Daoy (cell line): ENCODE data around the gene GRIFIN. TPM values are rescaled to one million over a fixed set of nuclear protein-coding genes. Genes with fewer than 3 reads are reported as not detected.
"Not testable (repeated sequence)": the region's sequence is repeated elsewhere in the genome, so short reads cannot be mapped to it uniquely, and the experiment has no call there.

Source experiments
- DNase-seq: peaks from one replicate; pipeline ENCODE4 v3.0.0-alpha.2; 2015; ENCODE audit warnings: low read depth
- total RNA-seq: library from RNA; depleted of rRNA; stranded (reverse); fragments of >200 nt; shearing (Covaris generic); gene quantifications from 2 replicates; pipeline ENCODE4 v1.2.3, GENCODE V29; 2014

GRIFIN gene
- total RNA-seq, 1 experiment from 2014 or later = not detected

DNA sequence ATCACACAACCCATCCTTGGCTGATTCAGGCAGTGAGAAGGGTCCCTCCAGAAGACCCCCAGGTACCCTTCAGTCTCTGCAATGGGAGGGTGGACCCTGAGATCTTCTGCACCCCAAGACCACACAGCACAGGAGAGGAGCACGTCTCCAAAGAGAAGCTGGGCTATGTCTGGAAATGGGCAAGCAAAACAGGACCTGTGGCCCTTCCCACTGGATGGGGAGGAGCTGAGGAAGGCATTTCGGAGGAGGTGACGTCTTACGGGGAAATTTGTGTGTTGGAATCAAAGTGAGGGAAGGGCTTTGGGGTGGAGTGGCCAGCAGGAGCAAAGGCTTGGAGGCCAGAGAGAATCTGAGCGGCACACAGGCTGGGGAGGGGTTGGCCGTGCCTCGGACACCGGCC lies 16.5 kb downstream of the GRIFIN start:
- no peak for DNase-seq

DNA sequence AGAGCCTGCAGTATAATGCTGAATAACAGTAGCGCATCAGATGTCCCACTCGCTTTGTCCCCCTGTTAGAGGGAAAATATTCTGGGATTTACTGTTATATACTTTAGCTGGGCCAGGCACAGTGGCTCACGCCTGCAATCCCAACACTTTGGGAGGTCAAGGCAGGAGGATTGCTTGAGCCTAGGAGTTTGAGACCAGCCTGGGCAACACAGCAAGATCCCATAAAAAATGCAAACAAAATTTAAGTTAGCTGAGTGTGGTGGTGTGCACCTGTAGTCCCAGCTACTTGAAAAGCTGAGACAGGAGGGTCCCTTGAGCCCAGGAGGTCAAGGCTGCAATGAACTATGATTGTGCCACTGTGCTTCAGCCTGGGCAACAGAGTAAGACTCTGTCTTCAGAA lies 22.3 kb downstream of the GRIFIN start:
- DNase-seq = not testable (repeated sequence)

DNA sequence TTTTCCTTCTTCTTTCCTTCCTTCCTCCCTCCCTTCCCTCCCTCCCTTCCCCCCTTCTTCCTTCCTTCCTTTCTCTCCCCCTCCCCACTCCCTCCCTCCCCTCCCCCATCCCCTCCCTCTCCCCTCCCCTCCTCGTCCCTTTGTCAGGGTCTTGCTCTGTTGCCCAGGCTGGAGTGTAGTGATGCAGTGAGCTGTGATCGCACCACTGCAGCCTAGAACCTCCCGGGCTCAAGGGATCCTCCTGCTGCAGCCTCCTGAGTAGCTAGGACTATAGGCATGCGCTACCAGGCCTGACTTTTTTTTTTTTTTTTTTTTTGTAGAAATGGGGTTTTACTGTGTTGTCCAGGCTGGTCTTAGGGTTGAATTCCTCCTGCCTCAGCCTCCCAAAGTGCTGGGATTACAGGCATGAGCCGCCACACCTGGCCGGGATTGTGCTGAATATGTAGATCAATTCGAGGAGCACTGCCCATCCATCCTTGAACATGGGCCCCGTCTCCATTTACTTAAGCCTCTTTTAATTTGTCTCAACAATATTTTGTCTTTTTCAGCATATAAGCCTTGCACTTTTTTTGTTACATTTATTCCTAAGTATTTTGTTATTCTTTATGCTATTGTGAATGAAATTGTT lies 23.4 kb downstream of the GRIFIN start:
- DNase-seq = no peak

DNA sequence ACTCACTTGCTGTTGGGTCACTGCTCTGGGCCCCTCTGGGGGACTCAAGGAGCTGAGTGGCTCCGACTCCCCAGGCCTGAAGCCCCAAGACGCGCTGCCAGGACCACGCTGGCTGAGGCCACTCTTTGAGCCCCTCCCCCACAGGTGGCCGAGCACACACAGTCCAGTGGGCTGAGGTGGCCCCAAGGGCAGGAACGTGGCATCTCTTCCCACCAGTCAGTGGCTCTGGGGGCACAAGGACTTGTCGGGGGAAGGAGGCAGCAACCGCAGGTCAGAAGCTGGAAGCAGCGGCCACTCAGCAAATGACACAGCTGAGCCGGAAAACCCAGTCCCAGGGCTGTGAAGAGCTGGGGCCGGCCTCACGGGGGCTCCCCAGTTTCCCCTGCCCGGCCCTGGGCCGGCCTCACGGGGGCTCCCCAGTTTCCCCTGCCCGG lies 24.1 kb downstream of the GRIFIN start:
- DNase-seq = peak; percentile 57

DNA sequence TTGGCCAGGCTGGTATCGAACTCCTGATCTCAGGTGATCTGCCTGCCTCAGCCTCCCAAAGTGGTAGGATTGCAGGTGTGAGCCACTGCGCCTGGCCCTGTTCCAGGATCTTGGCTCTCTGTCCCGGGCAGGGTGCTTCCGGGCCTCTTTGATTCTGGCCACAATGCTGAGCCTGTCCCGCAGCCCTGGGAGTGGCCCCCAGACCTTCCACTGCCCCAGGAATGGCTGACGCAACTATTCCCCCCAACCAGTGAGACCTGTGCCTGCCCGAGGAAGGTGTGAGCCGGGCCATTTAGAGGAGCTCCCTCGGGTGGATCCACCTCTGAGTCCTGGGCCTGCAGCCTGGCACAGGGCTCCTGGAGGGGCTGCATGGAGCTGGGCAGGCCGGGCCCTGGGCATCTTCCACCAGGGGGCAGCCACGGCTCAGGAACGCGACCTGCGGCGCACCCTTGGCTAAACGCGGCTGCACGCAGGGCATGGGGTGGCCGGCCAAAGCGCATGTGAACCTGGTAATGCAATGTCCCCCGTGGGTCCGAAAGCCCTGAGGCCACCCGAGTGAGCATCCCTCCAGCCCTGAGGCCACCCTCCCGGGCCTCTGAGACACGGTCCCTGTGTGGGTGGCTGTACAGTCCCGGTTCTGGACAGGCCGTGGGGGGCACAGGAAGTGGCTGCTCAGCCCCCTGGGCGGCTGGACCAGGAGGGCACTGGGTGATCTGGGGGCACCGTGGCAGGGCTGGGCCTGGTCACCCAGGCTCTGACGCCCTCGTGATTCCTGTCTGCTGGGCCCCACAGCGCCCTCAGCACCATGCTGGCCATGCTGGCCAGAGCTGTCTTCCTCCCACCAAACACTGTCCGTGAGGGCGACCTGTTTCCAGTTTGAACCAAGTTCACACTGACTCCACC lies 24.8 kb downstream of the GRIFIN start:
- peak; percentile 90 for DNase-seq

DNA sequence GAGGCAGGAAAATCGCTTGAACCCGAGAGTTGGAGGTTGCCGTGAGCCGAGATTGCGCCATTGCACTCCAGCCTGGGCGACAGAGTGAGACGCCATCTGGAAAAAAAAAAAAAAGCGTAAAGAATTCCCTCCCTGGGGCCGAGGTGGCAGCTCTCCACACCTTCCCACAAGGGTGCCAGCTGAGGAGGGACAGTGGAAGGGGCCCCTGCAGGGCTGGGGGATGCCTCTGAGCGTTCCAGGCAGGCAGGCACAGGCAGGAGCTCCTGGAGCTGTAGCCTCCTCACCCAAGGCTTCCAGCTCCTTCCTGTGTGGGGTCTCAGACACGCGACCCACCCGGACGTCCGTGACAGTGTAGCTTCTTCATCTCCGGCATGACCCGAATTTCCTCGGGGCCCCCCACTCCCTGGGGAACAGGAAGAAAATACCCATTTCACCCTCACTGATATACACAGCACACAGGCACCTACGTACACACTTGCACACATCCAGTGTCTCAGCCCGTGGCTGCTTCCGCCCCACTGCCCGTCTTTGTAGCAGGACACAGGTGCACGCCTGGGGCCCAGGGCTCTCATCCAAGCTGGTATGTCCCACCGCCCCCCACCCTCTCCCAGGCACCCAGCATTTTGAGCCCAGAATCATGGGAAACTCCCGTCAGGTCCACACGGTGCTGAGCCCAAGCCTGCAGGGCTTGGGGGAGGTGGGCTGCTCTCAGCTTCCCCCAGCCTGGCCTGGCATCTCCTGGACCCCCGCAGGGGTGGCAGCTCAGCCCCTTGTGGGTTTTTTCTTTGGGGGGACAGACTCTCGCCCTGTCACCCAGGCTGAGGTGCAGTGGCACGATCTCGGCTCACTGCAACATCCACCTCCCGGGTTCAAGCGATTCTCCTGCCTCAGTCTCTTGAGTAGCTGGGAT lies 25.7 kb downstream of the GRIFIN start:
- DNase-seq = no peak

DNA sequence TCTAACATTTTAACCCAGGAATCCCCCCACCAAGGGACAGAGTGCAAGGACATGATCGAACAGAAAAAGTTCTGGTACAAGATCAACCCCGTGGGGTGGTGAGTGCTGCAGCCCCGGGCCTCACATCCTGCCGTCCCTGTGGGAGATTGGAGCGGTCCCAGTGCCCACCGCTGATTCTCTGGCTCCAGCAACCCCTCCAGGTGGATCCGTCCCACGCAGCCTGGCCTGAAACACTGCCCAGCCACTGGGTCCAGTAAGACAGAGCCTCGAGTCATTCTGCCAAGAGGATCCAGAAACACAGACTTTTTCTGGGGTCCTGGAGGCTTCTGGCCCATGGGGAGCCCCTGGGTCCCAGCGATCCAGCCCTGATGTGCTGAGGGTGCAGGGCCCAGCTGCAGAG lies 29.5 kb downstream of the GRIFIN start:
- no peak for DNase-seq

DNA sequence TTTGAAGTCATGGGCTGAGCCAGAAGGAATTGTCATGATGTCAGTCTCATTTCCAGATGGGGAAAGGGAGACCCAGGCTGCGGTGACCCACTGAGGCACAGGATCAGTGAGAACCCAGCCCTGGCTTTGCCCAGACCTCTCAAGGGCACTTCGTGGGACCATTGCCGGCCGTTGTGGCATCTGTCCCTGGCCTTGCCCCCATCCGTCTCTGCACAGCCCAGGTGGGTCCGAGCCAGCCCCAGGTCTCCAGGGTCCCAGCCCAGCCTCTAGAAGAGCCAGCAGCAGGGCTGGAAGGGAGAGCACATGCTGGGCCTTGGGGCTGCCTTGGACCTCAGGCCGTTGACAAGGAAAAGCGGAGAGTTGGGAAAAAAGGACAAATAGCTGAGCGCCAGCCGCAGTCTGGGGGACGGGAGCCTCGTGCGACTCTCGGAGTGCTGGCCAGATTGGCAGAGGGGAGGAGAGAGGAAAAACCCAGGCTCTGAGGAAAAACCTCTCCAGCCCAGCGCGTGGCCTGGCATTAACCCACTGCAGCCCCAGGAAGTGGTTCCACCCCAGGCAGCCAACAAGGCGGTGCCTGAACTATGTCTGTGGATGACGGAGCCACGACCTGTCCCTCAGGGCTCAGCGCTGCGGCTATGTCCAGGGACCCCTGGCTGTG lies 30.2 kb downstream of the GRIFIN start:
- no peak for DNase-seq

DNA sequence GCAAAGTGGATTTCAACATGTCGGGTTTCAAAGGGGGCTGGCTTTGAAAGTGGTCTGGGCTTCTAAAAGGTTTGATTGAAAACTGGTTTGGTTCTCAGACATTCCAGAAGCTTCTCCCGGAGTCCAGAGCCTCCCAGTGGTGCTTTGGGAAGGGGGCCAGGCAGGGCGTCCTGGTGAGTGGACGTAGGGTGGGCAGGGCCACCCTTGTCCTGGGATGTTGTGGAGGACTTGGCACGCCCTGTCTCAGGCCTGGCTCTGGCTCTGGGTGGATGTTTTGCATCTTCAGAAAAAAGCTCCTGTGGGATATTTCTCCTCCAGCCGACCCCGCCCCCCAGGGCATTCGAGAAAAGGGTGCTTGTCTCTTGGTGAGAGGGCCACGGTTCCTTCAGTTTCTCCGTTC lies 31.2 kb downstream of the GRIFIN start:
- no peak for DNase-seq

DNA sequence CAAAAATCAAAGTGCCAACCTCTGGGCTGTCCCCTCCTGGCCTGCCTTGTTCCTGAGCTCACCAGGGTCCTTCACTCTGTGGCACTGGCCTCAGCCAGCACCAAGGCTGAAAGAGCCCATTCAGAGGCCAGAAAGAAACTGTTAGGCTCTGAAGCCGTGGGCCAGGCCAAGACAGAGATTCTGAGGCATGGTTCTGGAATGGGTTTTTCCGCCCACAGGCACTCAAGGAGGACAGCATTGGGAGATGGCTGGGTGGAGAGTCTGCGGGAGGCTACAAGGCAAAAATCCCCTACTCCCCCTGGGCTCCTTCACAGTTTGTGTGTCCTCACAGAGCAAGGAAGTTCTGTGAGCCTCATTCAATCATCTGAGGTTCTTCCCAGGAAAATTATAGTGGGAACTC lies 31.7 kb downstream of the GRIFIN start:
- peak; percentile 78 for DNase-seq

DNA sequence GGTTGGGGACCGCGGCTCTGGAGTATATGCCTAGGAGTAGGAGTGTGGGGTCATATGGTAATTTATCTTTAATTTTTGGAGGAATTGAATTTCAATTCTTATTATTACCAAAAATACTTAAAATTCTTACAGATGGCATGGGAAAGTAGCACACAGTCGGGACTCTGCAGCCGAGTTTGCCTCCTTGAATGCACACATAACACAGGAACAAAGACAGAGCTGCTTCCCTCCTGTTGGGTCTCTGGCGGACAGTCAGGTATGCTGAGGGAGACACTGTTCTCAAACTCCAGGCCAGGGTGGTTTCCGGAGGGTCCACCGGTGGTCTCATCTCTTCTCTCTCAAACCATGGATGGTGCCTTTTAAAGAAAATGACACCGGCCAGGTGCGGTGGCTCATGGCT lies 32.7 kb downstream of the GRIFIN start:
- no peak for DNase-seq

DNA sequence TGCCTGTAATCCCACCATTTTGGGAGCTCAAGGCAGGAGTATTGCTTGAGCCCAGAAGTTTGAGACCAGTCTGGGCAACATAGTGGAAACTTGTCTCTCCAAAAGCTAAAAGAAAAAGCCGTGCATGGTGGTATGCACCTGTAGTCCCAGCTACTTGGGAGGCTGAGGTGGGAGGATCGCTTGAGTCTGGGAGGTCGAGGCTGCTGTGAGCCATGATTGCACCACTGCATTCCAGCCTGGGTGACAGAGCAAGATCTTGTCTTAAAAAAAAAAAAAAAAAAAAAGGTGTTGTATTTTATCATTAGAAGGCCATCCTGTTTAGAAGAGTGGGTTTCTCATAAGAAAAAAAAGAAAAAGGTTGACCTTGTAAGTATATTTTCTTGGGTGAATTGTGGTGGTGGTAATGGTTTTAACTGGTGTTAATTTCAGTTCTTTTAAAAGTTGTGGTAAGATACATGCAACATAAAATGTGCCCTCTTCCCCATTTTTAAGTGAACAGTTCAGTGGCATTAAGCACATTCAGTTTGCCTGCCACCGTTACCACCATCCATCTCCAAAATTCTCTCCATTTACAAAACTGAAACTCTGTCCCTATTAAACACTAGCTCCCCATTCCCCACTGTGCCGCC lies 34.7 kb downstream of the GRIFIN start:
- no peak for DNase-seq

DNA sequence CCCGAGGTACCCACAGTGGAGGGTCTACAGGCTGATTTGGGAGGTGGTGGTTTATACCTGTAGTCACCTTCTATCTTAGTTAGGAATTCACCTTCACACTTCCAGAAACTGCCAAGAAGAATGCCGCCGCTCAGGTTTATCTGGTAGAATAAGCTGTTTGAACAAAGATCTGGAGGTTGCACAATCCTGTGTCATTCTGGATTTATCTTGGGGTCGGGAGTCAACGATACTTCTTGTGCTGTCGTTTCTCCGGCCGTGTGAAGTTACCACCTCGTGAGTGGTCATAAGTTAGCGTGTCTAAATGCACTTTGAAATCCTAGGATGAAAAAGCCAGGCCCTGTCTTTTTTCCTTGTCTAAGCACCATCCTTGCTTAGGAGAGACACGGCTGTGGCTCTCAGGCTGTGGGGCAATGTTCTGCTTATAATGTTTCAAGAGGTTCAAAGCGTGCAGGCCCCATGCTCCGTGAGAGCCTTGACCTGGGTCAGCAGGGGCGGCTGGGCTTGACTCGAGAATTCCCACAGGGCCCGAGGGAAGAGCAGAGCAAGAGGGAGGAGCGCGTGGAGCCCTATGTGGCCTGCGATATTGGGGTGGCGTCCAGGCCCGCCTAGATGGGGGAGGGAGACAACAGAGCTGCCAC lies 35.5 kb downstream of the GRIFIN start:
- no peak for DNase-seq

DNA sequence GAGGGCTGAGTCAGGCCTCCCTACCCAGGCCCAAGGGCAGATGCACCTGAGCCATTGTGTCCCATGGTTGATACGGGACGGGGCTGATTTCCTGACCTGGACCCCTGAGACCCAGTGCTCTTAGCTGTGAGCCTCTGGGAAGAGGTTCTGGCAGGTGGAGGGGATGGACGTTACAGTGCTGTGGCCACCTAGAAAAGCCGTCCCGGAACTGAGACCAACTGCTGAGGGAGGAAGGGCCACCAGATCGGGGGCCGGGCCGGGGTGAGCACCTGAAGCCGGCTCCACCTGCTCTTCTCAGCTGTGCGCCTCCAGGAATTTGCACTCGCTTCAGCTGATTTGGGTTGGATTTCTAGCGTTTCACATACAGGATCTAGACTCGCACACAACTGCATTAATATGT lies 37.4 kb downstream of the GRIFIN start:
- DNase-seq = no peak

DNA sequence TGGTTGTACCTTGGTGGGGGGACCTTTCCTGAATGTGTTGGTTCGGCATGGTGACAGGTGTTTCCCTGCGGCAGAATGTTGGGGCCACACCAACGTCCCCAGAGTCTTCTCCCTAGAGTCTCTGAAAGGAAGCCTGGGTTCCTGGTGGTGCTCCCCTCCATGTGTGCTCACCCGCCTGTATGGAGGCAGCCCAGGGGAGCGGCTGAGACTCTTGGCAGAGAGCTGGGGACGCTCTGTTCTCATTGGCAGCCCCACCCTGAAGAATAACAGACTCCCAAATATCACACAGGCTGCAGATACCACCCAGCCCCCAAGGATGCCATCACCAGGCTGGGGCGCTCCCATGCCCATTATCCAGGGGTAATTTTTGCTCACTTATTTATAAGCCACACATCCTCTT lies 38.0 kb downstream of the GRIFIN start:
- no peak for DNase-seq

DNA sequence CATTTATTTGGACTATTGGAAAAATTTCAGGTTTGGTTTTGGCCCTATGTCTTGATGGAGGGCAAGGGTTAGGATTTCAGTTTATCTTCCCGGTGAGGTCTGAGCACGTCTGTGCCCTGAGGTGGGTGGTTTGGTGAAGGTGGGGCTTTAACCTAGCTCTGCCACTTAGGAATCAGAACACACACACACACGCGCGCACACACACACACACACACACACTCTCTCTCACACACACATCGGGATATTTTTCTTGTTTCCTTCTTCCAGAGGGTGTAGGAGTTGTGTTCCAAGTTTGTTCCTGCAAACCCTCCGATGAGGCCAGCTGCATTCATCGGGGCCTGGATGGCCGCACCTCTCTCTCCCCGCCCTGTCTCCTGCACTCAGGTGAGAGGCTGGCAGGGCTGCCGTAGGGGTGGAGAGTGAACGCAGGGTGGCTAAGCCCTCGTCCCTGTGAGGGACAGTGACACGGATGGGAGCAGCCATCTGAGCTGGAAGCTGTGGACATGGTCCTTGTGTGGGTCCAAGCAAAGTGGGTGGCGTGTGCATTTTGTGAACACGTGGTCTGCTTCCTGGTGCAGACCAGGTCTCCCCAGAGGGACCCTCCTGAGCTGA lies 38.6 kb downstream of the GRIFIN start:
- no peak for DNase-seq

DNA sequence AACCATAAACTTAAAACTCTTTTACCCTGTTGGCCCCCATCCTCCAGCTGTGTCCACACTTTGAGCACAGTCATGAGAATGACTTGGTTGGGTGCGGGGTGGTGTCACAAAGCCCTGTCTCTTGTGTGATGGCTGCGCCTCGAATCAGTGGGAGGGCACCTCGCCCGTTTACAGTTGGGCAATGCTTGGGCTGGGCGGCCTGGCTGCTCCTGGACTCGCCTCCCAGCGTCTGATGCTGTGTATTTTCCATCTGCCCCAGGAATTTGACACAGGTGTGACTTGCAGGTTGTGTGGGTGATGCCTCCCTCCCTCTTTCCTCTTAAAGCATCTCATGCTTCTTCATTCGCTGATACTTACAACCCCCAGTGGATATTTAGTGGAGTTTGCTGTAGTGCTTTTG lies 39.1 kb downstream of the GRIFIN start:
- no peak for DNase-seq

DNA sequence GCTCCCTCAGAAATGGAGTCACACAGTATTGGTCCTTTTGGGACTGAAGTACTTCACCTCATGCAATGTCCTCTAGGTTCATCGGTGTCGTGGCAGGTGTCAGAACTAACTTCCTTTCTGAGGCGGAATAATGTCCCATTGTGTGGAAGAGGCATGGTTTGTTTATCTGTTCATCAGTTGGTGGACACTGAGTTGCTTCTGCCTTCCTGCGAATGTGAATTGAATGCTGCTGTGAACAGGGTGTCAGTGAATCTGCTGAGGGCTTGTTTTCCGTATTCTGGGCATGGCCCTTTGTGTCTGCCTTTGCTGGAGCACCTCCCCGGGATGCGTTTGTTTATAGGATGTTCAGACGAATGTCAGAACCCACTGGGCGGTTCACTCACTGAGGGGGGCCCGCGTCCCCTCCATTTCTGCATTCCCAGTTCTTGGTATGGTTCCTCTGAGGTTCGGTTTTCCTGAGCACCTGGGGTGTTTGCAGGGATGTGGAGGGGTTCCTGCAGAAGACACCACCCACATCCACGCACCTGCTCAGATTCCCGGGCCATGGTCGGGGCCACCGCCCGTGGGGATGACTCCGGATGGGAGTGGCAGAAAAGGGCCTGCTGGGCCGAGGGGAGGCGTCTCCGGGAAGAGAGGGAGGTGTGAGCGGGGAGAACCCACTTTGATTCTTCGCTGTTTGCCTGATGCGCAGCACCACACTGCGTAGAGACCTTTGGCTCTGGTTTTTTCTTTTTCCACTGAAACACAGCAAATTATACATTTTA lies 39.7 kb downstream of the GRIFIN start:
- no peak for DNase-seq

DNA sequence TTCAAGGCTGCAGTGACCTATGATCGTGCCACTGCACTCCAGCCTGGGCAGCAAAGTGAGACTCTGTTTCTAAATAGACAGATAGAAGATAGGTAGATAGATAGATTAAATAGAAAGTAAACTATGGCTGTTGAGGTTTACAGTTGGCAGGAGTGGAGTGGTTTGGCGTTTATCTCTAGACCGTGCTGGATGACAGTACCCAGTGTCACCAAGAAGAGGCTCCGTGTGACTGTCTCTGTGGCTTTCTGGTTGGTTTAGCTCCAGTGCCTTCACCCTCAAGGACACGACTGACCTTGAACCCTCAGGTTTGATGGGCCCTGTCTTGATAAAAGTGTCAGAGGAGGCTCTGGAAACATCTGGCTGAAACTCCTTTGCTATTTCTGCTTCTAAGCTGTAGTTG lies 41.1 kb downstream of the GRIFIN start:
- DNase-seq = no peak
